ACC112 (cell line): Measurements from ENCODE around the gene PKD2L1.

ENCODE experiments used
- H2AFZ ChIP-seq: fragments of 200-600 bp; sonication (generic); one replicate; pipeline ENCODE4 v1.6.0; 2017; ENCODE audit warnings: antibody characterized with exemption, low read length; ENCODE audit not compliant: unreplicated experiment
- H3K27ac ChIP-seq: fragments of 200-600 bp; sonication (generic); 2 replicates; pipeline ENCODE4 v1.5.1; 2014; ENCODE audit warnings: low read depth, mild to moderate bottlenecking, antibody characterized with exemption, low read length, moderate library complexity
- H3K27me3 ChIP-seq: fragments of 200-600 bp; sonication (generic); 2 replicates; pipeline ENCODE4 v1.6.1; 2014; ENCODE audit warnings: mild to moderate bottlenecking, antibody characterized with exemption, low read length, moderate library complexity, mixed read lengths; ENCODE audit not compliant: insufficient read depth
- H3K36me3 ChIP-seq: fragments of 200-600 bp; sonication (generic); 2 replicates; pipeline ENCODE4 v1.6.1; 2016; ENCODE audit warnings: mild to moderate bottlenecking, antibody characterized with exemption, low read length, moderate library complexity, mixed read lengths; ENCODE audit not compliant: insufficient read depth
- H3K4me1 ChIP-seq: fragments of 200-600 bp; sonication (generic); one replicate; pipeline ENCODE4 v1.6.1; 2016; ENCODE audit warnings: low read length, mixed read lengths; ENCODE audit not compliant: insufficient read depth, unreplicated experiment, control insufficient read depth
- H3K4me3 ChIP-seq: fragments of 200-600 bp; sonication (generic); 2 replicates; pipeline ENCODE4 v1.5.1; 2014; ENCODE audit warnings: mild to moderate bottlenecking, low read depth, low read length
- H3K79me2 ChIP-seq: fragments of 200-600 bp; sonication (generic); one replicate; pipeline ENCODE4 v1.6.0; 2016; ENCODE audit warnings: low read length; ENCODE audit not compliant: control insufficient read depth, unreplicated experiment, insufficient read depth

Gene PKD2L1

DNA sequence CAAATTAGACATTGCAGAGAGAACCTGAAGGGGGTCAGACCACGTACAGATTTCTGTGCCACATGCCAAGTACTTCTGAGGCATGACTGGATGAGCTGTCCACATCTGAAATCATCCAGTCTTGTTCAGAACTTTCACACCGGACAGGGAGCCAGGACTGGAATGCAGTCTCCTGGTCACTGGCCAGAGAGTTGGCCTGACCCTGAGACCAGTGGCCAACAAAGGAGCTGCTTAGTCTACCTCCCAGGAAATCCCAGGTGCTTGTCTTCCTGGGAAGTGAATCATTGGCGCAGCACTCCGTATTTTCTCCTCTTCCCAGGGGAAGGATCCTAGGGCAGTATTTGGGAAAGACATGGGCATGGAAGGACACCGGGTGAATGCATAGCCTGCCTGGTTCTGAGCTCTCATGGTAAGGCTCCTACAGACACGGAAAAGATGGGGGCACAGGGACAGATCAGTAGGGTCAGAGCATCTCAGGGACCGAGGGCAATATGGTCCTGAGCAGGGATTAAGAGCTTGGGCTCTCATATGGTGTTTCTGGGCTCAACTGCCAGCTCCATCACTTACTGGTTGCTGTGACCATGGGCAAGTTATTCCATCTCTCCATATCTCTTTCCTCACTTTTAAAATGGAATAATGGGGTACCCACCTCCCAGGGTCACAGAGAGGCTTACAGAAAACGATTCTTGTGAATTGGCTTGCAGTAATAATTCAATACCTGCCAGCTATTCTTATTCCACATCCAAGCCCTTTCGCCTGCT, 15.7 kb upstream of the PKD2L1 start:
- Histone ChIP-seq H3K27ac (no peak overlapping the region), H3K36me3 (peaks cover 18% of the 10 kb centered on the region), H2AFZ (peak overlapping the region; percentile 40), H3K79me2 (peaks cover 31% of the 10 kb centered on the region), H3K27me3 (no peaks in the 10 kb centered on the region), H3K4me1 (peaks cover 37% of the 10 kb centered on the region), H3K4me3 (peak overlapping the region; percentile 98)

DNA sequence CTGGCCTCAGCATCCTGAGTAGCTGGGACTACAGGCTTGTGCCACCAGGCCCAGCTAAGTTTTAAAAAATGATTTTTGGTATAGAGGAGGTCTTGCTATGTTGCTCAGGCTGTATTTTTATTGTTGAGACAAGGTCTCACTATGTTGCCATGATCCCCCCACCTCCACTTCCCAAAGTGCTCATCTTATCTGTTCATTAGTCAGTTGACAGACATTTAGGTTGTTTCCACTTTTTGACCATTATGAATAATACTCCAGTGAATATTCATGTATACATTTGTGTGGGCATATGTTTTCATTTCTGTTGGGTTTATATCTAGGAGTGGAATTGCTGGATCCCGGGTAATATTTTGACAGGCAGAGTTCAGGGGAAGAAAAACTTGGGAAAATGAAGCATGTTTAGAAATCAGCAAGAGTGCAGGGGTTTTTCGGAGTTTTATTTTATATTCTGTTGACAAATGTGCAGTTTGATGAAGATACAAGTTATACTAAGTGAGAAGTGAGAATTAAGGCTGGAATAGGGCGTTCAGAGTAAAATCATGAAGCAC, 14.3 kb upstream of the PKD2L1 start:
- Histone ChIP-seq H3K4me1 (peaks cover 22% of the 10 kb centered on the region), H3K27ac (no peak overlapping the region)

DNA sequence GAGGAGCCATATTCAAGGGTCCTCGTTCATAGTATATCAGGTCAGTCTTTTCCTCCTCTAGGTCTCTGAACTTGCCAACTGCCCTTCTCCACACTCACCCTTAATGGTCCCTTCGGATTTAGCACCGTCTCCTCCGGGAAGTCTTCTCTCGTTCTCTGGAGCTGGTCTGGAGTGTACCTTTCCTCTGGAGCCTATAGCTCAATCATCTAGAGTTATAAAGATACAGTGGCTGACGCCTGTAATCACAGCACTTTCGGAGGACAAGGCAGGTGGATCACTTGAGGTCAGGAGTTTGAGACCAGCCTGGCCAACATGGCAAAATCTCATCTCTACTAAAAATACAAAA, 12.6 kb upstream of the PKD2L1 start:
- H3K79me2 ChIP-seq: peaks cover 3% of the 10 kb centered on the region
- no peak overlapping the region for H3K4me3 ChIP-seq
- no peaks in the 10 kb centered on the region for H3K27me3 ChIP-seq
- no peak overlapping the region for H3K27ac ChIP-seq
- no peaks in the 10 kb centered on the region for H3K36me3 ChIP-seq
- no peak overlapping the region for H2AFZ ChIP-seq
- H3K4me1 ChIP-seq: peaks cover 10% of the 10 kb centered on the region

More for the DNA sequence above, 14.3 kb upstream of the PKD2L1 start:
- Histone ChIP-seq H3K4me3 (no peak overlapping the region), H3K36me3 (peaks cover 4% of the 10 kb centered on the region; the same call in 1 of the 2 replicates), H2AFZ (no peak overlapping the region), H3K27me3 (no peaks in the 10 kb centered on the region), H3K79me2 (peaks cover 19% of the 10 kb centered on the region)

DNA sequence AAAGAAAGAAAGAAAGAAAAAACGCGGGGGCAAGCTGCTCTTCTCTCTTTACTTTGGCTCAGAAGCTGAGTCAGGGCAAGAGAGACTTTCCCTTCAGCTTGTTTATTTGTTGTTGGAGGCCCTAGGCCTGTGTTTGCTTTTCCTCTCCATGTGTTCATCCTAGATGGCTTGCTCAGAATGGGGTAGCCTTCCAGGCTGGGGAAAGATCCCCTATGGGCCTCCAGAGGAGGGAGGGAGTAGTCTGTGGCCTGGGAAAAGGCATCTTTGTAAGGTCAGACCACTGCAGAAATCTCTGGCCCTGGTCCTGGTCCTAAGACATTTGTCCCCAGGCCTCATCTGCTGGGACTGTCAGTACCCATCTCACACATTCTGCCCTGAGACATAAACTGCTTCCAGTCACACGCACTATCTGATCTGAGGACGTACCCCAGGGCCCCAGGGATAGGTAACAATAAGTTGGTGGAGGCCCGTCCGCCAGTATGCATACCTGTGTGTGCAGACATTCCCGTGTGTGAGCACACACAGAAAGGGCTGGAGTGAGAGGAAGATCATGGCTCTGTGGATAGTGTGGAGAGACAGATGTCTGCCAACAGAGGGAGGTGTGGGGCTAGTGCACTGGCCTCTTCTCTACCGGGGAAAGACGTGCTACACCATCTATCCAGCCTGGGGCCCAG, 12.1 kb upstream of the PKD2L1 start:
- Histone ChIP-seq H3K27me3 (no peaks in the 10 kb centered on the region), H3K79me2 (no peaks in the 10 kb centered on the region), H2AFZ (no peak overlapping the region), H3K27ac (no peak overlapping the region), H3K36me3 (no peaks in the 10 kb centered on the region), H3K4me1 (peaks cover 10% of the 10 kb centered on the region), H3K4me3 (no peak overlapping the region)

DNA sequence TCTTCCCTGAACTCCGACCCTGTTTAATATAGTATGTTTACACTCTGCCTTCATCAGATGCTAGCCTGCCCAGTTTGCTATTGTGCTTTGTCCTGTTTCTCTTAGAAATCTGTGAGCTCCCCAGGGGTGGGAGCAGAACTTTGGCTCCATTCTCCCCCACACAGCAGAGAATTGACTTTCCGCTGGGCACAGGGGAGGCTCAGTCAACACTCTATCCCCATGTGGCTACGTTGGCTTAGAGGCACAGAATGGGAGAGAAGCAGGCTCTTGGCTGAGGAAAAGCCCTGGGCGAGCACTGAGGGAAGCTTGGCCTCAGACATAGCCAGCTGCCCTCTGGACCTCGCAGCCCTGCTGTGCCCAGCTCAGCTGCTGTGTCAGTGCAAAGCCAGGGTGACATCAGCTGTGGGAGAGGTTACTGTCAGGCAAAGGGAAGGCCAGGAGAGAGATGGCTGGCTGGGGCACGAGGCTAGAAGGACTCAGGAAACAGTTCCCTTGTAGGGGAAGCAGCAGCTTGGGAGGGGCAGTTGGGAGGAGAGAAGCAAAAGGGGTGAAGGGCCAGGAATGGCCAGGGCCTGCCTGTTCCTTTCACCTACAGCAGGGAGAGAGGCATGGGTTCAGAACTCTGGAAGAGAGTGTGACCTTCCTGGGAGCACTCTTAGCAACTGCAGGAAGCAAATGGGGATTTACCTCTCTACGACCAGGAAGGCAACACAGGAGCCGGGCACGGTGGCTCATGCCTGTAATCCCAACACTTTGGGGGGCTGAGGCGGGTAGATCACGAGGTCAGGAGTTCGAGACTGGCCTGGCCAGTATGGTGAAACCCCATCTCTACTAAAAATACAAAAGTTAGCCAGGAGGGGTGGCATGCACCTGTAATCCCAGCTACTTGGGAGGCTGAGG, 11.2 kb upstream of the PKD2L1 start:
- H3K36me3 ChIP-seq: no peaks in the 10 kb centered on the region
- peaks cover 9% of the 10 kb centered on the region for H3K4me1 ChIP-seq
- no peak overlapping the region for H2AFZ ChIP-seq
- no peak overlapping the region for H3K4me3 ChIP-seq
- H3K27ac ChIP-seq: no peak overlapping the region
- H3K79me2 ChIP-seq: no peaks in the 10 kb centered on the region
- H3K27me3 ChIP-seq: no peaks in the 10 kb centered on the region

DNA sequence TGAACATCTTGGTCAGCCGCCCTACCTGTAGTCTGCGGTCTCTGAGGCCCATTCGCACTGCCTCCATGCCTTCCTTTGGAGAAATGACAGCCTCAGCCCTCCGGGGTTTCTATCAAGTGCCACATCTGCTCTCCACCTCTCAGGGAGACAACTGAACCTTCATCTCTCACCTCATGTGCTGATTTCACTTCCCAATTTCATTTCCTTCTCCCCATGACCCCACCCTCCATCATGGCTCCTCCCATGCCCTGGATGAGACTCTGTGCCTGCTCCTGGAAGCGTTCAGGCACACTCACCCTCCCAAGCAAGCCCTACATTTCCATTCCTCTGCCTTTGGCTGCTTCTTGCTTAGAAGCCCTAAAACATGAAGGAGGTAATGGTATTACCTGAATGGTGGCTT, 9.2 kb upstream of the PKD2L1 start:
- H3K4me1 ChIP-seq: no peaks in the 10 kb centered on the region
- H3K79me2 ChIP-seq: no peaks in the 10 kb centered on the region
- no peaks in the 10 kb centered on the region for H3K36me3 ChIP-seq
- no peak overlapping the region for H3K4me3 ChIP-seq
- H3K27me3 ChIP-seq: peaks cover 13% of the 10 kb centered on the region
- H2AFZ ChIP-seq: no peak overlapping the region
- H3K27ac ChIP-seq: no peak overlapping the region

DNA sequence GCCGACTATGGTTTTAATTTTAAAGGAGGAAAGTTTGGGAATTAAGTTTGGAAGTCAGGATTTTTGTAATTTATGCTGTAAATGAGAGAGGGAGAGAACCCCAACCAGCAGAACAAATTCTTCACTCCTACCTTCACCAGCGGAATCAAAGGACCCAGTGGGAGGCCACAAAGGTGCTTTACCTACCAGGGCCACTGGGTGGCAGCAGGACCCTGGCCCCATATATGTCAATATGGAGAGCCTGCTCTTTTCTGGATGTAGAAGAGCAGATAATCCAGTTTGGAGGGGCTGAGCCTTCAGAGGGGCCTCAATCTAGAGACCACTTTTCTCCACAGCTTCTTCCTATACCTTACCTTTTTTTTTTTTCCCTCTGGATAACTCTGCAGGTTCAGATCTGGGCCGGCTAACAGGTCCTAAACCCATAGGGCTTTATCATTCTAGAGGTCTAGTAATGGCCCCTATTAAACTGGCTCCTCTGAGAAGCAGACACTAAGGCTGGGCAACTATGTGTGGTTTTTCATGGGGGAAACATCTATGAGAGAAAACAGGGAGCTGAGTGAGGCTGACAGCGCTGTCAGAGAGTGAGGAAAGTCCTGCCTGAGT, 8.5 kb upstream of the PKD2L1 start:
- H3K27ac ChIP-seq: no peak overlapping the region
- H3K4me3 ChIP-seq: no peak overlapping the region
- no peaks in the 10 kb centered on the region for H3K4me1 ChIP-seq
- H3K79me2 ChIP-seq: no peaks in the 10 kb centered on the region
- no peaks in the 10 kb centered on the region for H3K36me3 ChIP-seq
- H2AFZ ChIP-seq: no peak overlapping the region
- H3K27me3 ChIP-seq: peaks cover 18% of the 10 kb centered on the region

DNA sequence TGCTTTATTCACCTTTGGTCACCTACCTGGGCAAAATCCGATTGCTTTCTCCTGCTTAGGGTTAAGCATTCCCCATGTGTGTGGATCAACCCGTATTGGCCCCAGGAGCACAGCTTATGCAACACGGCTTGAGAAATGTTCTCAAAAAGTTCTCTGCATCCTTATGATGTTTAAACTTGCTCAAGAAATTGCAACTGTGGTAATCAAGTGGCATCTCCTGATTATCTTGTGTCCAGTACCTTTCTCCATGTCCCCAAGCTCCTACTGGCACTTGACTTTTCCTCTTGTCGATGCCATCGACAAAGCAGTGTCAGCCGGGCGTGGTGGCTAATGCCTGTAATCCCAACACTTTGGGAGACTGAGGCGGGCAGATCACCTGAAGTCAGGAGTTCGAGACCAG, 4.7 kb upstream of the PKD2L1 start:
- H3K79me2 ChIP-seq: no peaks in the 10 kb centered on the region
- H3K27me3 ChIP-seq: peaks cover 51% of the 10 kb centered on the region
- no peaks in the 10 kb centered on the region for H3K36me3 ChIP-seq
- no peaks in the 10 kb centered on the region for H3K4me1 ChIP-seq
- H3K27ac ChIP-seq: no peak overlapping the region
- no peak overlapping the region for H2AFZ ChIP-seq
- H3K4me3 ChIP-seq: no peak overlapping the region

DNA sequence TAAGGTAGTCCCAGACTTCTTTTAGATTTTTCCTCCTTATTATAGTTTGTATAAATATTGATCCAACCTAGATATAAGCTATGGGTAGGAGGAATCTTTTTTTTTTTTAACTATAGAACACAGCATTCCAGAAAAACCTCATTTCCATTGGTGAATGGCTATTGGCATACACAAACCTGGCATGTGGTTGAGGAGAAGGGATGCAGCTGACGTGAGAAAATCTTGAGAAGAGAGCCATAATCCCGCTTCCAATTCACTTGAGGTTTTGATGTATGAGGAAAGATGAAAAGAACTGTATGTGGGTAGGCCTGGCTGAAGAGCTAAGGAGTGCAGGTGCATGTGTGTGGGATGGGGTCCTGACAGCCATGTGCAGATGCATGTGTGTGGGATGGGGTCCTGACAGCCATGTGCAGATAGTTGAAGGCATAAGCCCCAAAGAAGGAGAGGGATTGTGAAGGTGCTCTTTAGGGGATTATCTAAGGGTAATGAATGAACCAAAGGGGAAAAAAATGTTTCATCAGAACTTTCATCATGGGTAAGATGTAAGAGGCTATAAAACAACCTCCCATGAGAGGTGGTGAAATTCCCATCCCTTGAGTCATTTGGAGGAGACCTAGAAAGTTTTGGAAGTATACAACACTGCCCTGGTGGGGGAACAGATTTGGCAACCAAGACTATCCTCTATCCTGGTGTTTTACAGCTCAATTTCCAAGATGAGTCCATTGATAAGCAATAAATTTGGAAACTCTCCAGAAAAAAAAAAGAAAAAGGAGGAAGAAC, 3.8 kb upstream of the PKD2L1 start:
- Histone ChIP-seq H3K27me3 (peaks cover 60% of the 10 kb centered on the region), H3K36me3 (no peaks in the 10 kb centered on the region), H3K27ac (no peak overlapping the region), H2AFZ (no peak overlapping the region), H3K4me3 (no peak overlapping the region), H3K79me2 (no peaks in the 10 kb centered on the region), H3K4me1 (no peaks in the 10 kb centered on the region)
